Esophagus muscularis mucosa (tissue), 4 donors: ENCODE data around the gene CLRN3.

ENCODE experiments used
- CTCF ChIP-seq, 3 experiments: fragments of 200-600 bp in 2 of 3; fragments of 450-650 bp in 1 of 3; sonication (generic) in 2 of 3; IDR thresholded peaks; one replicate each; pipeline ENCODE4 v1.5.1; 2017 to 2019; ENCODE audit warnings: antibody characterized with exemption in 3 of 3, mild to moderate bottlenecking in 2 of 3, moderate library complexity in 1 of 3
- EP300 ChIP-seq: sonication (generic); formaldehyde crosslinking; IDR thresholded peaks from one replicate; pipeline ENCODE4 v1.6.1; 2017; ENCODE audit warnings: antibody characterized with exemption
- POLR2A ChIP-seq: fragments of 450-650 bp; IDR thresholded peaks from one replicate; pipeline ENCODE4 v1.6.1; 2017; ENCODE audit warnings: antibody characterized with exemption, moderate library complexity, mild to moderate bottlenecking, low read depth
- POLR2AphosphoS5 ChIP-seq, 2 donors: sonication (generic); formaldehyde crosslinking; IDR thresholded peaks; one replicate each; pipeline ENCODE4 v1.6.1; 2017; ENCODE audit warnings: antibody characterized with exemption in 2 of 2

GRCh38 chr10:127922675-127923366 lies 30.1 kb upstream of the CLRN3 start:
- TF ChIP-seq POLR2A = no peak
- TF ChIP-seq POLR2AphosphoS5 (IDR thresholded peaks at IDR 0.05) = no peak
- TF ChIP-seq CTCF (IDR thresholded peaks at IDR 0.05) = no peak
- TF ChIP-seq EP300 = no peak
